GM23248 (cell line): Measurements from ENCODE around the gene MARCHF3.

Experiments
- EZH2 ChIP-seq: fragments of 200-600 bp; sonication (generic); IDR thresholded peaks from 2 replicates; pipeline ENCODE4 v1.6.1; 2018; ENCODE audit warnings: antibody characterized with exemption, mild to moderate bottlenecking; ENCODE audit not compliant: insufficient read depth, poor library complexity, severe bottlenecking
- EZH2phosphoT487 ChIP-seq: fragments of 200-600 bp; sonication (generic); IDR thresholded peaks from 2 replicates; pipeline ENCODE4 v1.6.1; 2018; ENCODE audit warnings: antibody characterized with exemption, moderate library complexity, mild to moderate bottlenecking, low read depth; ENCODE audit not compliant: insufficient read depth

GRCh38 chr5:127011961-127012644, 18.3 kb downstream of the MARCHF3 start:
- TF ChIP-seq EZH2phosphoT487 (no peak), EZH2 (no peak)
